ENCODE measurements around the gene HPS1. TPM values are rescaled to one million over a fixed set of nuclear protein-coding genes. Genes with fewer than 3 reads are reported as not detected.

The HPS1 gene
- total and polyA plus RNA-seq, 2 of the 8 experiments (the other 6 are each of a cell fraction or from before 2014, with no cell fraction given): 38.7 to 61.7 TPM

DNA sequence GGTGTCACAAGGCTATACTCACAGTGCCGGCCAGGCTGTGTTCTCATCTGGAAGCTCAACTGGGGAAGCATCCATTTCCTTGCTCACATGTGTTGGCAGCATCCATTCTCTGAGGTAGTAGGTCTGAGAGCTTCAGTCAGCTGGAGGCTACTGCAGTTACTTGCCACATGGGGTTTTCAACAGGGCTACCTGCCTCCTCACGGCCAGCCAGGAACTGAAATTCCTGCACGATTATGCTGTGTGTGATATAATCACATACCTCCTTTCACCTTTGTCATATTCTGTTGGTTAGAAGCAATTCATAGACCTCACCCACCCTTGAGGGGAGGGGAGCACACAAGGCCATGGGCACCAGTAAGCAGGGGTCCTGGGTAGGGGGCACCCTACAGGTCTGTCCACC lies 69.2 kb downstream of the HPS1 start:
- H2BK15ac ChIP-seq (ENCODE audit: low read length): no peak overlapping the region
- no peak overlapping the region for H2BK20ac ChIP-seq (ENCODE audit: low read length)
- H3K23me2 ChIP-seq (ENCODE audit: low read depth, low read length): no peaks in the 10 kb centered on the region
- no peak for TF ChIP-seq KDM5A (IDR thresholded peaks at IDR 0.05; ENCODE audit: low read length)
- no peak for TF ChIP-seq BACH1 (IDR thresholded peaks at IDR 0.05; ENCODE audit: low read length)
- no peak for TF ChIP-seq SIX5 (IDR thresholded peaks at IDR 0.05; ENCODE audit: low read depth, low read length)
- no peak for TF ChIP-seq RAD21 (IDR thresholded peaks at IDR 0.05 in 1 of 2, conservative IDR thresholded peaks at IDR 0.05 in 1 of 2; ENCODE audit: low read depth in 2 of 2, low read length in 2 of 2)
- H4K91ac ChIP-seq (replicated peaks; ENCODE audit: insufficient read length, low read length): no peak overlapping the region
- H3K79me2 ChIP-seq (ENCODE audit: control insufficient read depth in 1 of 2, insufficient read depth in 2 of 2, low read length in 2 of 2): no peaks in the 10 kb centered on the region
- no peak overlapping the region for H2BK12ac ChIP-seq (ENCODE audit: low read depth, low read length)
- H3K36me3 ChIP-seq (ENCODE audit: control insufficient read depth in 2 of 4, insufficient read depth in 4 of 4, low read length in 3 of 4): no peaks in the 10 kb centered on the region
- 80% methylated on average over 3 of the region's 3 CpGs; no CpG with 5 or more reads in 1 of the 2 experiments for WGBS, 2 experiments (ENCODE audit: extremely low coverage in 1 of 2, insufficient coverage in 1 of 2, insufficient read length in 1 of 2, insufficient replicate concordance in 2 of 2, low coverage in 1 of 2, low lambda C conversion rate in 2 of 2, missing lambda C conversion rate in 1 of 2)
- H3K56ac ChIP-seq (replicated peaks; ENCODE audit: insufficient read length, low read depth, low read length): no peak overlapping the region
- no peak overlapping the region for H3K9ac ChIP-seq (replicated peaks in 1 of 4; ENCODE audit: extremely low read depth in 1 of 4, low read depth in 3 of 4, low read length in 3 of 4)
- H4K8ac ChIP-seq (ENCODE audit: extremely low read depth, insufficient read depth, low read length): no peak overlapping the region
- no peak overlapping the region for H3K27ac ChIP-seq (ENCODE audit: low read depth, low read length)
- no peaks in the 10 kb centered on the region for H3K79me1 ChIP-seq (ENCODE audit: low read depth, low read length)
- no peak overlapping the region for H2BK120ac ChIP-seq (replicated peaks; ENCODE audit: low read depth, low read length)
- no peak for DNase-seq (ENCODE audit: low read depth in 1 of 2, low spot score in 2 of 2)
- H3K4me3 ChIP-seq (ENCODE audit: extremely low read depth in 1 of 4, insufficient read depth in 2 of 4, low read depth in 3 of 4, low read length in 4 of 4): no peak overlapping the region
- no peak overlapping the region for H3K4me2 ChIP-seq (ENCODE audit: insufficient read depth in 1 of 2, low read depth in 2 of 2, low read length in 2 of 2)
- H3K9me3 ChIP-seq (ENCODE audit: insufficient read depth in 2 of 2, low read depth in 1 of 2, low read length in 1 of 2): peaks cover 6% of the 10 kb centered on the region in 2 experiments; a peak in 2 of 4 replicates
- H3K27me3 ChIP-seq (replicated peaks in 1 of 4; ENCODE audit: control insufficient read depth in 3 of 4, extremely low read depth in 1 of 4, insufficient read depth in 3 of 4, low read length in 3 of 4): no peaks in the 10 kb centered on the region
- H2AK5ac ChIP-seq (ENCODE audit: low read depth, low read length): no peak overlapping the region
- no peak overlapping the region for H2BK5ac ChIP-seq (ENCODE audit: low read depth, low read length)
- H3K14ac ChIP-seq (ENCODE audit: insufficient read length): no peak overlapping the region
- no peak for FAIRE-seq
- no peak overlapping the region for H3K4ac ChIP-seq (replicated peaks; ENCODE audit: insufficient read length, low read depth, low read length)
- H4K5ac ChIP-seq (ENCODE audit: insufficient read length, low read depth, low read length): no peak overlapping the region
- H3K18ac ChIP-seq (ENCODE audit: extremely low read depth, low read length): no peak overlapping the region
- H4K20me1 ChIP-seq (replicated peaks in 1 of 2; ENCODE audit: control insufficient read depth in 1 of 2, insufficient read depth in 2 of 2, low read length in 2 of 2): no peaks in the 10 kb centered on the region
- no peak overlapping the region for H2AFZ ChIP-seq (ENCODE audit: low read length)
- POLR2A ChIA-PET (ENCODE audit: partially characterized antibody): no interaction called here
- no peak overlapping the region for H3K23ac ChIP-seq (ENCODE audit: insufficient read length)
- peaks cover 2 to 6% (median 4%) of the 10 kb centered on the region in 4 experiments; a peak in 3 of 7 replicates for H3K4me1 ChIP-seq (replicated peaks in 1 of 4; ENCODE audit: control insufficient read depth in 3 of 4, insufficient read depth in 4 of 4, low read length in 3 of 4)
- CTCF ChIA-PET (ENCODE audit: partially characterized antibody): interaction anchor here (1.0 to 1.1 kb wide), 2 partner anchors 11 to 46 kb away, joined by 3 read pairs; no protein-coding TSS in a partner anchor

All from H1 (cell line).